GM23338 (cell line): ENCODE measurements around the gene OR5T3. TPM values are rescaled to one million over a fixed set of nuclear protein-coding genes. Genes with fewer than 3 reads are reported as not detected.

Experiments
- ATAC-seq: fragments of 200-7000 bp; cut with Tn5 transposase; 3 replicates; pipeline ENCODE4 v1.9.1; 2020
- DNase-seq: peaks from one replicate; pipeline ENCODE4 v3.0.0-alpha.2; 2015; ENCODE audit warnings: low spot score
- H2AFZ ChIP-seq: fragments of 200-600 bp; sonication (generic); 2 replicates; pipeline ENCODE4 v1.8.0; 2016; ENCODE audit warnings: antibody characterized with exemption, mild to moderate bottlenecking, moderate library complexity
- H3F3A ChIP-seq: fragments of 200-600 bp; sonication (generic); replicated peaks from 2 replicates; pipeline ENCODE4 v1.8.0; 2017; ENCODE audit warnings: antibody characterized with exemption, mixed run types, low read depth
- H3K27ac ChIP-seq: fragments of 200-600 bp; sonication (generic); 2 replicates; pipeline ENCODE4 v1.6.1; 2016; ENCODE audit warnings: low read depth
- H3K27me3 ChIP-seq: fragments of 200-600 bp; sonication (generic); 2 replicates; pipeline ENCODE4 v1.8.0; 2016; ENCODE audit warnings: mild to moderate bottlenecking, mixed run types, moderate library complexity; ENCODE audit not compliant: insufficient read depth
- H3K36me3 ChIP-seq: fragments of 200-600 bp; sonication (generic); 2 replicates; pipeline ENCODE4 v1.8.0; 2016; ENCODE audit warnings: mild to moderate bottlenecking; ENCODE audit not compliant: insufficient read depth
- H3K4me1 ChIP-seq: fragments of 200-600 bp; sonication (generic); 2 replicates; pipeline ENCODE4 v1.8.0; 2016; ENCODE audit warnings: mild to moderate bottlenecking, moderate library complexity; ENCODE audit not compliant: insufficient read depth
- H3K4me2 ChIP-seq: fragments of 200-600 bp; sonication (generic); 2 replicates; pipeline ENCODE4 v1.7.1; 2017; ENCODE audit warnings: mixed run types
- H3K4me3 ChIP-seq: fragments of 200-600 bp; sonication (generic); 2 replicates; pipeline ENCODE4 v1.6.1; 2016; ENCODE audit warnings: mixed run types
- H3K79me2 ChIP-seq: fragments of 200-600 bp; sonication (generic); replicated peaks from 2 replicates; pipeline ENCODE4 v1.8.0; 2017; ENCODE audit warnings: mild to moderate bottlenecking; ENCODE audit not compliant: insufficient read depth
- H3K9me2 ChIP-seq: fragments of 200-600 bp; sonication (generic); 2 replicates; pipeline ENCODE4 v1.8.0; 2017; ENCODE audit not compliant: insufficient read depth
- H4K20me1 ChIP-seq: fragments of 200-600 bp; sonication (generic); replicated peaks from 2 replicates; pipeline ENCODE4 v1.8.0; 2017; ENCODE audit warnings: mild to moderate bottlenecking; ENCODE audit not compliant: insufficient read depth
- H3K27ac Mint-ChIP-seq: 2 replicates; pipeline ENCODE4 v1.8.0; 2020; ENCODE audit warnings: inconsistent platforms, mild to moderate bottlenecking, moderate library complexity, mixed read lengths
- H3K27me3 Mint-ChIP-seq: 3 replicates; pipeline ENCODE4 v1.8.0; 2022; ENCODE audit warnings: low read depth, mild to moderate bottlenecking, moderate library complexity, mixed read lengths, inconsistent platforms; ENCODE audit not compliant: insufficient read depth, poor library complexity
- H3K36me3 Mint-ChIP-seq: 3 replicates; pipeline ENCODE4 v1.8.0; 2021; ENCODE audit warnings: low read depth, mild to moderate bottlenecking, inconsistent platforms, moderate library complexity, mixed read lengths
- H3K4me1 Mint-ChIP-seq: 3 replicates; pipeline ENCODE4 v1.8.0; 2020; ENCODE audit warnings: mild to moderate bottlenecking, inconsistent platforms, mixed read lengths
- H3K4me3 Mint-ChIP-seq: 3 replicates; pipeline ENCODE4 v1.8.0; 2021; ENCODE audit warnings: moderate library complexity, mild to moderate bottlenecking, inconsistent platforms, mixed read lengths
- H3K9me3 Mint-ChIP-seq: 3 replicates; pipeline ENCODE4 v1.8.0; 2020; ENCODE audit warnings: moderate library complexity, mild to moderate bottlenecking, inconsistent platforms, mixed read lengths
- CREB1 ChIP-seq: fragments of 250-450 bp; sonication (Bioruptor Pico); IDR thresholded peaks from 2 replicates; pipeline ENCODE4 v1.5.0; 2020; ENCODE audit warnings: low read depth, mild to moderate bottlenecking, moderate library complexity
- EZH2 ChIP-seq: fragments of 200-600 bp; sonication (generic); IDR thresholded peaks from one replicate; pipeline ENCODE4 v1.8.0; 2017; ENCODE audit warnings: antibody characterized with exemption, mild to moderate bottlenecking, low read depth; ENCODE audit not compliant: unreplicated experiment
- NANOG ChIP-seq: IDR thresholded peaks from 2 replicates; pipeline ENCODE4 v1.6.1; 2016; ENCODE audit warnings: antibody characterized with exemption, borderline replicate concordance
- STAT1 ChIP-seq: IDR thresholded peaks from one replicate; pipeline ENCODE4 v1.6.1; 2016; ENCODE audit warnings: antibody characterized with exemption; ENCODE audit not compliant: unreplicated experiment
- ZNF114 ChIP-seq: fragments of 250-450 bp; sonication (Bioruptor Pico); IDR thresholded peaks from 2 replicates; pipeline ENCODE4 v1.5.0; 2020; ENCODE audit warnings: mild to moderate bottlenecking, moderate library complexity
- ZNF462 ChIP-seq: fragments of 250-450 bp; sonication (Bioruptor Pico); IDR thresholded peaks from 2 replicates; pipeline ENCODE4 v1.5.0; 2020; ENCODE audit warnings: mild to moderate bottlenecking, moderate library complexity
- polyA plus RNA-seq: library from polyadenylated mRNA; unstranded; fragments of >200 nt; fragmentation: Nextera tagmentation; extraction: Ambion mirVana; gene quantifications from 2 replicates; pipeline ENCODE4 v1.2.1, GENCODE V29; 2016
- total RNA-seq: library from RNA; depleted of rRNA; stranded (reverse); fragments of >200 nt; shearing (Covaris generic); gene quantifications from 2 replicates; pipeline ENCODE4 v1.2.3, GENCODE V29; 2014
- TF ChIP-seq, protein P1 (sequence below), 2 experiments: fragments of 200-600 bp in 1 of 2; sonication (generic) in 1 of 2; conservative IDR thresholded peaks; 2 replicates each; pipeline versions ENCODE4 v1.5.1 to v1.6.1; 2016 to 2017; ENCODE audit warnings: antibody characterized with exemption in 2 of 2, low read depth in 2 of 2, mild to moderate bottlenecking in 2 of 2, moderate library complexity in 1 of 2
- TF ChIP-seq, protein P2 (sequence below): IDR thresholded peaks from one replicate; pipeline ENCODE4 v1.6.1; 2018; ENCODE audit warnings: antibody characterized with exemption; ENCODE audit not compliant: unreplicated experiment

The OR5T3 gene
- total and polyA plus RNA-seq, 2 experiments from 2014 or later, result not detected

DNA sequence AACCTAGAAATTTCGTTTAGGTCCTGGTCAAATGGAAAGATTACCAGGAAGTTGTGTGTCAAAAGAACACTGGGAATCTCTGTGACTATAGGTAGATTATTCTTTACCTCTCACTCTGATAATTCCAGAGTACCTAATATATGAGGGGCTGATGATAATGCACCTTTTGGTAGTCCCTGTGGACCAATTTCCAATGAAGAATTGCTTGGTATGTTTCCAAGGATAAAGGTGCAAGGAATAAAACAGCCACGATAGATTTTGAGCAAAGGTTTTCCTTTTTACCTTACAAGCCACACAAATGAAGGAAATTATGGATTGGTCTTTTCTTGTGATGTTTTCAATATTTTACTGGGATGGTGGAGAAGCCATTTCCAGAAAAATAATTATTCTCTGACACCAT is 40.1 kb downstream of the OR5T3 start, which contains the start of gene OR8H1:
Gene OR8H1 (minus strand): TSS at position 101 of the 400 bp plus-strand sequence. CDS start 1,192 bp downstream, outside the sequence.
- no peak within 1 kb of the TSS for H3K4me3 Mint-ChIP-seq
- Histone ChIP-seq H3K9me2 (no peaks in the 10 kb centered on the region), H2AFZ (no peak within 1 kb of the TSS), H3K4me2 (no peak within 1 kb of the TSS), H3K27ac (no peak within 1 kb of the TSS), H4K20me1 (no peaks in the 10 kb centered on the region), H3K36me3 (no peaks in the 10 kb centered on the region), H3F3A (no peaks in the 10 kb centered on the region), H3K27me3 (no peaks in the 10 kb centered on the region), H3K4me3 (no peak within 1 kb of the TSS), H3K4me1 (peaks cover 22% of the 10 kb centered on the region; the same call in 1 of the 2 replicates), H3K79me2 (no peaks in the 10 kb centered on the region)
- peaks cover 13% of the 10 kb centered on the region; the same call in 2 of the 3 replicates for H3K4me1 Mint-ChIP-seq
- no peaks in the 10 kb centered on the region for H3K27me3 Mint-ChIP-seq
- no peak within 1 kb of the TSS for H3K27ac Mint-ChIP-seq
- no peaks in the 10 kb centered on the region for H3K36me3 Mint-ChIP-seq
- H3K9me3 Mint-ChIP-seq, result no peaks in the 10 kb centered on the region
- ATAC-seq, result no peak
- DNase-seq, result no peak
- no peak for TF ChIP-seq CREB1 (CRISPR knock-in tag)
- TF ChIP-seq, protein P1, sequence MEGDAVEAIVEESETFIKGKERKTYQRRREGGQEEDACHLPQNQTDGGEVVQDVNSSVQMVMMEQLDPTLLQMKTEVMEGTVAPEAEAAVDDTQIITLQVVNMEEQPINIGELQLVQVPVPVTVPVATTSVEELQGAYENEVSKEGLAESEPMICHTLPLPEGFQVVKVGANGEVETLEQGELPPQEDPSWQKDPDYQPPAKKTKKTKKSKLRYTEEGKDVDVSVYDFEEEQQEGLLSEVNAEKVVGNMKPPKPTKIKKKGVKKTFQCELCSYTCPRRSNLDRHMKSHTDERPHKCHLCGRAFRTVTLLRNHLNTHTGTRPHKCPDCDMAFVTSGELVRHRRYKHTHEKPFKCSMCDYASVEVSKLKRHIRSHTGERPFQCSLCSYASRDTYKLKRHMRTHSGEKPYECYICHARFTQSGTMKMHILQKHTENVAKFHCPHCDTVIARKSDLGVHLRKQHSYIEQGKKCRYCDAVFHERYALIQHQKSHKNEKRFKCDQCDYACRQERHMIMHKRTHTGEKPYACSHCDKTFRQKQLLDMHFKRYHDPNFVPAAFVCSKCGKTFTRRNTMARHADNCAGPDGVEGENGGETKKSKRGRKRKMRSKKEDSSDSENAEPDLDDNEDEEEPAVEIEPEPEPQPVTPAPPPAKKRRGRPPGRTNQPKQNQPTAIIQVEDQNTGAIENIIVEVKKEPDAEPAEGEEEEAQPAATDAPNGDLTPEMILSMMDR (conservative IDR thresholded peaks at IDR 0.05; ENCODE audit: low read depth in 2 of 2), result no peak
- TF ChIP-seq EZH2, result no peak
- TF ChIP-seq STAT1, result no peak
- no peak for TF ChIP-seq NANOG
- TF ChIP-seq ZNF114, result no peak
- TF ChIP-seq ZNF462, result no peak
- TF ChIP-seq, protein P2, sequence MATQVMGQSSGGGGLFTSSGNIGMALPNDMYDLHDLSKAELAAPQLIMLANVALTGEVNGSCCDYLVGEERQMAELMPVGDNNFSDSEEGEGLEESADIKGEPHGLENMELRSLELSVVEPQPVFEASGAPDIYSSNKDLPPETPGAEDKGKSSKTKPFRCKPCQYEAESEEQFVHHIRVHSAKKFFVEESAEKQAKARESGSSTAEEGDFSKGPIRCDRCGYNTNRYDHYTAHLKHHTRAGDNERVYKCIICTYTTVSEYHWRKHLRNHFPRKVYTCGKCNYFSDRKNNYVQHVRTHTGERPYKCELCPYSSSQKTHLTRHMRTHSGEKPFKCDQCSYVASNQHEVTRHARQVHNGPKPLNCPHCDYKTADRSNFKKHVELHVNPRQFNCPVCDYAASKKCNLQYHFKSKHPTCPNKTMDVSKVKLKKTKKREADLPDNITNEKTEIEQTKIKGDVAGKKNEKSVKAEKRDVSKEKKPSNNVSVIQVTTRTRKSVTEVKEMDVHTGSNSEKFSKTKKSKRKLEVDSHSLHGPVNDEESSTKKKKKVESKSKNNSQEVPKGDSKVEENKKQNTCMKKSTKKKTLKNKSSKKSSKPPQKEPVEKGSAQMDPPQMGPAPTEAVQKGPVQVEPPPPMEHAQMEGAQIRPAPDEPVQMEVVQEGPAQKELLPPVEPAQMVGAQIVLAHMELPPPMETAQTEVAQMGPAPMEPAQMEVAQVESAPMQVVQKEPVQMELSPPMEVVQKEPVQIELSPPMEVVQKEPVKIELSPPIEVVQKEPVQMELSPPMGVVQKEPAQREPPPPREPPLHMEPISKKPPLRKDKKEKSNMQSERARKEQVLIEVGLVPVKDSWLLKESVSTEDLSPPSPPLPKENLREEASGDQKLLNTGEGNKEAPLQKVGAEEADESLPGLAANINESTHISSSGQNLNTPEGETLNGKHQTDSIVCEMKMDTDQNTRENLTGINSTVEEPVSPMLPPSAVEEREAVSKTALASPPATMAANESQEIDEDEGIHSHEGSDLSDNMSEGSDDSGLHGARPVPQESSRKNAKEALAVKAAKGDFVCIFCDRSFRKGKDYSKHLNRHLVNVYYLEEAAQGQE, result no peak
